ENCODE results near the gene RPS29.

Gene RPS29

DNA sequence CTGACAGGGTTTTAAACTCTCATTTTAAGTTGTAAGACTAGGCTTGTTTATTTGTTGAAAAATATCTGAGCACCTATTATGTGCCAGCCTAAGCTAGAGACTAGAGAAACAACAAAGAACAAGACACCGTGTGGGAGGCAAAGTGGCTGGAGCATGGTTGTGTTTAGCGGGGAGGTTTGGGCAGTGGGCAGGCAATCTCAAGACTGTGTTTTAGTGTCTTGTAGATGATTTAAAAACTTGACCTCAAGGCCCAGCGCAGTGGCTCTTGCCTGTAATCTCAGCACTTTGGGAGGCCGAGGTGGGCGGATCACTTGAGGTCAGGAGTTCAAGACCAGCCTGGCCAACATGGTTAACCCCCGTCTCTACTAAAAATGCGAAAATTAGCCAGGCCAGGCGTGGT, 26.5 kb upstream of the RPS29 start:
- Histone ChIP-seq H3K4me3 (ENCODE audit: low read length in 2 of 2) (no peak overlapping the region), H3K27me3 (ENCODE audit: control insufficient read depth in 3 of 3, insufficient read depth in 3 of 3, low read depth in 1 of 3, low read length in 3 of 3) (no peaks in the 10 kb centered on the region), H2BK15ac (ENCODE audit: low read length) (no peak overlapping the region), H3K36me3 (replicated peaks in 1 of 2; ENCODE audit: control insufficient read depth in 2 of 2, insufficient read depth in 2 of 2, low read length in 2 of 2) (peaks cover 3 to 77% of the 10 kb centered on the region in 2 donors), H2AK5ac (ENCODE audit: low read depth, low read length) (no peak overlapping the region), H3K9me3 (replicated peaks in 1 of 2; ENCODE audit: control insufficient read depth in 2 of 2, insufficient read depth in 1 of 2, low read depth in 1 of 2, low read length in 2 of 2) (no peaks in the 10 kb centered on the region), H2BK5ac (ENCODE audit: low read length) (no peak overlapping the region), H3K23ac (ENCODE audit: low read depth, low read length, poor library complexity) (no peak overlapping the region), H3K4me1 (ENCODE audit: control insufficient read depth in 2 of 2, insufficient read depth in 1 of 2, low read depth in 1 of 2, low read length in 2 of 2) (no peaks in the 10 kb centered on the region), H3K9ac (ENCODE audit: low read depth, low read length, poor library complexity) (no peak overlapping the region), H4K91ac (ENCODE audit: low read depth, low read length, poor library complexity) (no peak overlapping the region), H3K27ac (replicated peaks; ENCODE audit: low read length) (no peak overlapping the region), H2BK120ac (ENCODE audit: low read depth, low read length) (no peak overlapping the region), H3K4ac (ENCODE audit: low read length) (no peak overlapping the region), H3K18ac (ENCODE audit: low read length) (no peak overlapping the region), H3K4me2 (ENCODE audit: insufficient read depth, low read length, poor library complexity, severe bottlenecking) (no peak overlapping the region), H2AFZ (ENCODE audit: low read length) (no peak overlapping the region), H3K79me1 (ENCODE audit: low read depth, low read length) (peaks cover 2% of the 10 kb centered on the region), H3K14ac (ENCODE audit: low read length) (no peak overlapping the region), H4K8ac (ENCODE audit: low read depth, low read length) (no peak overlapping the region), H2BK12ac (ENCODE audit: low read length) (no peak overlapping the region)
- DNase-seq (ENCODE audit: low spot score) = no peak
- no CpG with 5 or more reads among the region's 8 CpGs for WGBS, 2 donors (ENCODE audit: extremely low coverage in 2 of 2, insufficient read length in 2 of 2, insufficient replicate concordance in 1 of 2)

- Histone ChIP-seq H3K14ac (ENCODE audit: low read length) (no peak overlapping the region), H4K8ac (ENCODE audit: low read depth, low read length) (no peak overlapping the region), H3K9ac (ENCODE audit: low read depth, low read length, poor library complexity) (no peak overlapping the region), H2BK5ac (ENCODE audit: low read length) (no peak overlapping the region), H3K23ac (ENCODE audit: low read depth, low read length, poor library complexity) (no peak overlapping the region), H2AFZ (ENCODE audit: low read length) (no peak overlapping the region), H2BK12ac (ENCODE audit: low read length) (no peak overlapping the region), H2BK120ac (ENCODE audit: low read depth, low read length) (no peak overlapping the region), H3K4me1 (ENCODE audit: control insufficient read depth in 2 of 2, insufficient read depth in 1 of 2, low read depth in 1 of 2, low read length in 2 of 2) (no peaks in the 10 kb centered on the region), H3K27me3 (ENCODE audit: control insufficient read depth in 3 of 3, insufficient read depth in 3 of 3, low read depth in 1 of 3, low read length in 3 of 3) (no peaks in the 10 kb centered on the region), H2AK5ac (ENCODE audit: low read depth, low read length) (no peak overlapping the region), H3K36me3 (replicated peaks in 1 of 2; ENCODE audit: control insufficient read depth in 2 of 2, insufficient read depth in 2 of 2, low read length in 2 of 2) (peaks cover 5 to 77% of the 10 kb centered on the region in 2 donors), H4K91ac (ENCODE audit: low read depth, low read length, poor library complexity) (no peak overlapping the region), H3K4me2 (ENCODE audit: insufficient read depth, low read length, poor library complexity, severe bottlenecking) (no peak overlapping the region), H3K27ac (replicated peaks; ENCODE audit: low read length) (no peak overlapping the region), H3K4me3 (ENCODE audit: low read length in 2 of 2) (no peak overlapping the region), H2BK15ac (ENCODE audit: low read length) (no peak overlapping the region), H3K79me1 (ENCODE audit: low read depth, low read length) (peaks cover 2% of the 10 kb centered on the region), H3K9me3 (replicated peaks in 1 of 2; ENCODE audit: control insufficient read depth in 2 of 2, insufficient read depth in 1 of 2, low read depth in 1 of 2, low read length in 2 of 2) (no peaks in the 10 kb centered on the region), H3K18ac (ENCODE audit: low read length) (no peak overlapping the region), H3K4ac (ENCODE audit: low read length) (no peak overlapping the region)
- no CpG with 5 or more reads among the region's 4 CpGs for whole genome bisulfite sequencing, 2 donors (ENCODE audit: extremely low coverage in 2 of 2, insufficient read length in 2 of 2, insufficient replicate concordance in 1 of 2)
- no peak for DNase-seq (ENCODE audit: low spot score)
Observed at GRCh38 chr14:49612251-49612650, 26.1 kb upstream of the RPS29 start.

- H2AFZ ChIP-seq (ENCODE audit: low read length) = no peak overlapping the region
- H3K4ac ChIP-seq (ENCODE audit: low read length) = no peak overlapping the region
- H2BK5ac ChIP-seq (ENCODE audit: low read length) = no peak overlapping the region
- H2BK15ac ChIP-seq (ENCODE audit: low read length) = no peak overlapping the region
- no peak overlapping the region for H4K8ac ChIP-seq (ENCODE audit: low read depth, low read length)
- no peak overlapping the region for H3K18ac ChIP-seq (ENCODE audit: low read length)
- H3K23ac ChIP-seq (ENCODE audit: low read depth, low read length, poor library complexity) = no peak overlapping the region
- no peak overlapping the region for H2BK12ac ChIP-seq (ENCODE audit: low read length)
- H3K27me3 ChIP-seq (ENCODE audit: control insufficient read depth in 3 of 3, insufficient read depth in 3 of 3, low read depth in 1 of 3, low read length in 3 of 3) = no peaks in the 10 kb centered on the region
- H3K9me3 ChIP-seq (replicated peaks in 1 of 2; ENCODE audit: control insufficient read depth in 2 of 2, insufficient read depth in 1 of 2, low read depth in 1 of 2, low read length in 2 of 2) = no peaks in the 10 kb centered on the region
- H3K4me3 ChIP-seq (ENCODE audit: low read length in 2 of 2) = no peak overlapping the region
- no peak for DNase-seq (ENCODE audit: low spot score)
- no peak overlapping the region for H2BK120ac ChIP-seq (ENCODE audit: low read depth, low read length)
- peaks cover under 1% of the 10 kb centered on the region for H3K79me1 ChIP-seq (ENCODE audit: low read depth, low read length)
- H3K14ac ChIP-seq (ENCODE audit: low read length) = no peak overlapping the region
- no peak overlapping the region for H3K4me2 ChIP-seq (ENCODE audit: insufficient read depth, low read length, poor library complexity, severe bottlenecking)
- H3K4me1 ChIP-seq (ENCODE audit: control insufficient read depth in 2 of 2, insufficient read depth in 1 of 2, low read depth in 1 of 2, low read length in 2 of 2) = no peaks in the 10 kb centered on the region
- H2AK5ac ChIP-seq (ENCODE audit: low read depth, low read length) = no peak overlapping the region
- no peak overlapping the region for H4K91ac ChIP-seq (ENCODE audit: low read depth, low read length, poor library complexity)
- no peak overlapping the region for H3K9ac ChIP-seq (ENCODE audit: low read depth, low read length, poor library complexity)
- no CpG with 5 or more reads among the region's 6 CpGs for WGBS, 2 donors (ENCODE audit: extremely low coverage in 2 of 2, insufficient read length in 2 of 2, insufficient replicate concordance in 1 of 2)
- H3K36me3 ChIP-seq (replicated peaks in 1 of 2; ENCODE audit: control insufficient read depth in 2 of 2, insufficient read depth in 2 of 2, low read length in 2 of 2) = peaks cover 12 to 83% of the 10 kb centered on the region in 2 donors
- H3K27ac ChIP-seq (replicated peaks; ENCODE audit: low read length) = no peak overlapping the region
Observed at GRCh38 chr14:49607583-49607982, 21.4 kb upstream of the RPS29 start.

DNA sequence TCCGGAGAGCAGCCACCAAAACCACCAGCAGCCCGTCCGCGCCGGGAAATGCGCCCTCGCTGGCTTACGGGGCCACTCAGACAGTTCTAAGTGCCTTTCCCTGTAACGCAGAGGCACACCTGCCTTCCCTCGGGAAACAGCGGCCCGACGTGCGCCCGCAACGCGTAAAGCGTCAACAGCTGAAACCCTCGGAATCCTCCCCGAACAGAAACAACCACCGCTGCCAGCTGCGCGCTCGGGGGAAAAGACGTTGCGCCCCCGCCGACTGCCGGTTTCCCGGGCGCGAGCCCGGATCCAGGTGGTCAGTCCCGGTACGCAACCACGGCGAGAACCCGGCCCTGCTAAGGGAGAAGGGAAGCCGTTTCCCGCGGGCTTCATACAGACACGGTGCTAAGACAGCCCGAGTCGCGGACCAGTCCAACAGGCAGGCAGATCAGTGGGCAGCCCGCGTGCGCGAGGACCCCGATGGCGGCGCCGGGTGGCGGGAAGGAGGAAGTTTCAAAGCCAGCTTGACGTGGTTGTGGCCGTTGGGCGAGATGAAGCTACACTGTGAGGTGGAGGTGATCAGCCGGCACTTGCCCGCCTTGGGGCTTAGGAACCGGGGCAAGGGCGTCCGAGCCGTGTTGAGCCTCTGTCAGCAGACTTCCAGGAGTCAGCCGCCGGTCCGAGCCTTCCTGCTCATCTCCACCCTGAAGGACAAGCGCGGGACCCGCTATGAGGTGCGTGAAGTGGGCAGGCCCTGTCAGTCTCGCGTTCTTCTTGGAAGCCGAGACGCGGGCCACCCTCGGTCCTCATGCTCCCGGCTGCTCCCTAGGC, 12.5 kb upstream of the RPS29 start, which contains the start of gene LRR1:
Gene LRR1 (plus strand): TSS at position 456 of the 816 bp plus-strand sequence. CDS start 81 bp downstream, at position 537.
- H3K9me3 ChIP-seq (replicated peaks in 1 of 2; ENCODE audit: control insufficient read depth in 2 of 2, insufficient read depth in 1 of 2, low read depth in 1 of 2, low read length in 2 of 2) = no peaks in the 10 kb centered on the region
- WGBS, 2 donors (ENCODE audit: extremely low coverage in 2 of 2, insufficient read length in 2 of 2, insufficient replicate concordance in 1 of 2) = no CpG with 5 or more reads among the region's 77 CpGs
- H4K8ac ChIP-seq (ENCODE audit: low read depth, low read length) = no peak within 1 kb of the TSS
- H2BK5ac ChIP-seq (ENCODE audit: low read length) = peak within 1 kb of the TSS; percentile 95
- peak within 1 kb of the TSS; percentile 93 for H3K9ac ChIP-seq (ENCODE audit: low read depth, low read length, poor library complexity)
- peak within 1 kb of the TSS; percentile 96 for H3K4me3 ChIP-seq (ENCODE audit: low read length in 2 of 2)
- peak within 1 kb of the TSS; percentile 85 for H3K4me2 ChIP-seq (ENCODE audit: insufficient read depth, low read length, poor library complexity, severe bottlenecking)
- no peak within 1 kb of the TSS for H4K91ac ChIP-seq (ENCODE audit: low read depth, low read length, poor library complexity)
- H3K23ac ChIP-seq (ENCODE audit: low read depth, low read length, poor library complexity) = peak within 1 kb of the TSS; percentile 80
- peak within 1 kb of the TSS; percentile 88 for H3K27ac ChIP-seq (replicated peaks; ENCODE audit: low read length)
- peak within 1 kb of the TSS; percentile 84 for H2BK15ac ChIP-seq (ENCODE audit: low read length)
- H3K4ac ChIP-seq (ENCODE audit: low read length) = no peak within 1 kb of the TSS
- peaks cover 2% of the 10 kb centered on the region for H3K79me1 ChIP-seq (ENCODE audit: low read depth, low read length)
- H2AFZ ChIP-seq (ENCODE audit: low read length) = peak within 1 kb of the TSS; percentile 98
- peak within 1 kb of the TSS; percentile 73 for H2BK12ac ChIP-seq (ENCODE audit: low read length)
- peaks cover 2 to 30% of the 10 kb centered on the region in 2 donors for H3K36me3 ChIP-seq (replicated peaks in 1 of 2; ENCODE audit: control insufficient read depth in 2 of 2, insufficient read depth in 2 of 2, low read length in 2 of 2)
- peak within 1 kb of the TSS; percentile 89 for H3K14ac ChIP-seq (ENCODE audit: low read length)
- H3K27me3 ChIP-seq (ENCODE audit: control insufficient read depth in 3 of 3, insufficient read depth in 3 of 3, low read depth in 1 of 3, low read length in 3 of 3) = no peaks in the 10 kb centered on the region
- H2AK5ac ChIP-seq (ENCODE audit: low read depth, low read length) = no peak within 1 kb of the TSS
- peak within 1 kb of the TSS; percentile 91 for H2BK120ac ChIP-seq (ENCODE audit: low read depth, low read length)
- peak within 1 kb of the TSS; percentile 99 for H3K18ac ChIP-seq (ENCODE audit: low read length)
- DNase-seq (ENCODE audit: low spot score) = peak; percentile 74
- no peaks in the 10 kb centered on the region for H3K4me1 ChIP-seq (ENCODE audit: control insufficient read depth in 2 of 2, insufficient read depth in 1 of 2, low read depth in 1 of 2, low read length in 2 of 2)
